Suppressor macrophage treated with lipopolysaccharide for 4 hours (primary cell): Measurements from ENCODE around the gene COL27A1.

Experiments used
- DNase-seq: peaks from one replicate; pipeline ENCODE4 v3.0.0-alpha.2; 2020

COL27A1 gene

DNA sequence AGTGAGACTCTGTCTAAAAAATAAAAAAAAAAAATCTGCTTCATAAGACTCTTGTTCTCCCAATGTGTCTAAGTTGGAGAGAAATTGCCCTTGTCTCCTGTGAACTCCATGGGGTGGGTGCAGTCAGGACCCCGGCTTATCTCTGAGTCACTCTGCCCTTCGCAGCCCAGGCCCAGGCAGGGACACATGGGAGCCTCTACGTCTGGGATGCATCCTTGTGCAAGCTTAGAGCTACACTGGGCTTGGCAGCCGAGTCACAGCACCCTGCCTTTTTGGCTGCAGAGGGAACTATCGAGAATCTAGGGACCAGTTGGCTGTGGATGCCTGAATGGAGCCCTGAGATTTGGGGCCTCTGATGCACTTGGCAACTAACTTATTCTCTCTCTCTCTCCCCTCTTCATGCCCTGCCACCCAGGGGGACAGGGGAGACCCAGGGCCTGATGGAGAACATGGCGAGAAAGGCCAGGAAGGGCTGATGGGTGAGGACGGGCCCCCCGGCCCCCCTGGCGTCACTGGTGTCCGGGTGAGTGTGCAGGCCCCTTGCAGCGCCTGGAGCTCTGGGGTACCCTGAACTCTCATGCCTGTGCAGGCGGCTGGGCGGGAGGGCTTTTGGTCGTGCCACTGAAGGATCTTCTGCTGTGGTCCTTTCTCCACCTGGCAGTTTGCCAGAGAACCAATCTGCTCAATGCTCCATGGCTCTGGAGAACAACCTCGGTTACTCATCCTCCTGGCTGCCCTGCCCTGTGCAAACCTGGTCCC is 120.1 kb downstream of the COL27A1 start:
- no peak for DNase-seq

DNA sequence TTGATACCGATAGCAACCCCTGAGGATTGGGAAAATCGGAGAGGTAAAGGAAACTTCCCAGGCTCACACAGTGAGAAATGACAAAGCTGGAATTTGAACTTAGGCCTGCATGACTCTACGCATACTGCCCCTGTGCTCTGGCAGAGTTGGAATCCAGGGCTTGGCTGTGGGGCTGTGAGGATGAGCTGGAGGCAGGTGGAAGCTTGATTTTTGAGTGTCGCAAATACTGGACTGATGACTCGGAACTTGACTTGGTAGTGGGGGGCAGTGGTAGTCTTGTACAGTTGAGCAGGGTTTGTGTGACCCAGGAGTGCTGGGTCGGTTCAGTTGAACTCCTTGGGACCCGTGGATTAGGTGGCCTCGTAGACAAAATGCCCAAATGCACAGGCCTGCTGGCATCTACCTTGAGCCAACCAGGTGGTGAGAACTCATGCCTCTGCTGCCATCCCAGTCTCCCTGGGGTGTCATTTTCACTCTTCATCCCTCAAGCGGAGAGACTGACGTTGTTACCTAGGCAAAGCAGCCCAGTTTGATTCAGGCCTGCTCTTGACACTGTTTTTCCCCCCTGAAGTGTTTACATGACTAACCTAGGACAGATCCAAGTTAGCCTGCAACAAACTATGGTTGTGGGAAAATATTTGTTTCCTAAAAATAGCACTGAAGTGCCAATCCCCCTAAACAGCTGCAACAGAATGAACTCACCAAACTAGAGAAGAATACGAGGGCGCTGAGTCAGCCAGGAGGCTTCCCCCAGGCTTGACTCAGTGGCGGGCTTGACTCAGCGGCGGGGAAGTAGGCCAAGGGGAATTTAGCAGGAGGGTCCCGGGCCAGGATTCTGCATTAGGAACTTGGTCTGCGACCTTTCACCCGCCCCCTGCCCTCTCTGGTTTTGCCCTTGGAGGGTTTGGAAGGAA is 121.8 kb downstream of the COL27A1 start:
- no peak for DNase-seq

DNA sequence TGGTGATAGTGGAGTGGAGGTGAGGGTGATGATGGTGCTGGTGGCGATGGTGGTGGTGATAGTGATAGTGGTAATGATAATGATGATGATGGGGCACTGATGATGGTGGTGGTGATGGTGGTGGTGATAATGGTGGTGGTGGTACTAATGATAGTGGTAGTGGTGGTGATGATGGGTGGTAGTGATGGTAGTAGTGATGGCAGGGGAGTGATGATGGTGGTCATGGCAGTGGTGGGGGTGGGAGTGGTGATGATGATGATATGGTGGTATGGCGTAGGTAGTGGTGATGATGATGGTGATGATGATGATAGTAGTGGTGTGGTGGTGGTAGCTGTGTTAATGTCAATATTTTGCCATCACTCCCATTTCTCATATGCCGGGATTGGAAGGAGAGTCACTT is 123.0 kb downstream of the COL27A1 start:
- no peak for DNase-seq

DNA sequence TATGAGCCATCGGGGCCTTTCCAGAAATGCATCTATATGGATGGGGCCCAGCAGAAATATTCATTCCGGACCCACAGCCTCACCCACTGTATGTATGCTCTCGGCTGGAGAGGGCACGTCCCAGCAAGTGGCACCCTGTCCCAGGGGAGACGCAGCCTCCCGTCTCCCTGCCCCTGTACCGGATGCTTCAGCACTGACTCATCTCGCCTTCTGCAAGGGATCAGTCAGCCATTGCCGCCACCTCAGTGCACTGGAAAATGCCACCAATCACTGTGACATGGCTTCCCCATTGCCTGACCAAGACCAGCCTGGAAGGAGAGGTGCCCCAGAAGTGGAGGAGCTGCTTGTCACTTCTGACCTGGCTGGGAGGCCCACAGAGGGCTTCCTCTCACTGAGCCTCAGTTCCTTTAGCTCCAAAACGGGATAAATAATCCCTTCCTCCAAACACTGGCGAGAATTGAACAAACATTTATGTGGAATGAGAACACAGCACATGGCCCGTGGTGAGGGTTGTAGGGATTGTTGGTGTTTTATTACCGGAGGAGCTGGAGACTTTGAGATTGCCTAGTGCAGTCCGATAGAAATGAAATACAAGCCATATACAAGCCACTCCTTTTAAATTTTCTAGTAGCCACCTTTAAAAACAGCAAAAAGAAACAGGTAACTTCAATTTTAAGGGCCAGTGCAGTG is 123.7 kb downstream of the COL27A1 start:
- DNase-seq, result no peak

DNA sequence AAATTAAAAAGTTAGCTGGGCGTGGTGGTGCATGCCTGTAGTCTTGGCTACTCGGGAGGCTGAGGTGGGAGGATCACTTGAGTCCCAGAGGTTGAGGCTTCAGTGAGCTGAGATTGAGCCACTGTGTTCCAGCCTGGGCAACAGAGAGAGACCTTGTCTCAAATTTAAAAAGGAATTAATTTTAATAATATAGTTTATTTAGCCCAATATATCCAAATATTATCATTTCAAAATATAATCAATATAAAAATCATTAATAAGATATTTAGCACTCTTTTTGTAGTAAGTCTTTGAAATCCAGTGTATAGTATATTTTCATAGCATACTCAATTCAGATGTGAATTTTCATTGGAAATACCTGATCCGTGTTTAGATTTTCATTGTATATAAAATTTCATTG is 124.4 kb downstream of the COL27A1 start:
- DNase-seq, result no peak

DNA sequence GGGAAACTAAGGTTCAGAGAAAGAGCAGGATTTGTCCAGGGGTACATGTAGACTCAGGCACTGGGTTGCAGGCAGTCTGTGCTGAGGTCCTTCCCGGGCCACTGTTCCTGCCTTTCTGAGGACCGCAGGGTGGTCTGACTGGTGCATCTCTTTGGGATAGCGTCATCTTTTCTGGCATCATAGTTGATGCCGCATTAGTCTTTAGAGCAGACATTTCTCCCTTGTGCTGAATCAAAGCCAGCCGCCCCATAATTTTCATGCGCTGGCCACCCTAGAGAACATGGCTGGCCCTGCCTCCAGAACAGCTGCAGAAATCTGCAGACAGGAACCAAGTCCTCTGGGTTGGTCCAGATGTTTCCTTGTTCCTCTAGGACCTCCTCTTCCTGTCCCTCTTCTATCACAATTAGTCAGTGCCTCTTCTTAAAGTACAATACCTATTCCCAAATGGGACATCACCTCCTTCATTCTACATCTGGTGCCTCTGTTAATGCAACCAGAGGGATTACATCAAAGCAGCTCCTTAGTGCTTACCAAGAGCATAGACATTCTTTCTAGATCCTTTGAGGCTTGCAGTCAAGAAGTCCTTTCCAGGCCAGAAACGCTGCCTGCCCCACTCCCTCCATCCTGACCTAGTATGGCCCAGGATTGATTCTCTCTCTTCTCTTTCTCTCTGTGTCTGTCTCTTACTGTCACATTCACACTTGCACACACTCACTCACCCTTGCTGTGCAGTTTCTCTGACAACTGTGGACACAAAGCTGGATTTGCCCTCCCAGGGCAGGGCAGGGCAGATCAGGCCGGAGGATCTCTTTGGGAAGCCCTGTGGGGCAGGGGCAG is 125.5 kb downstream of the COL27A1 start:
- no peak for DNase-seq

DNA sequence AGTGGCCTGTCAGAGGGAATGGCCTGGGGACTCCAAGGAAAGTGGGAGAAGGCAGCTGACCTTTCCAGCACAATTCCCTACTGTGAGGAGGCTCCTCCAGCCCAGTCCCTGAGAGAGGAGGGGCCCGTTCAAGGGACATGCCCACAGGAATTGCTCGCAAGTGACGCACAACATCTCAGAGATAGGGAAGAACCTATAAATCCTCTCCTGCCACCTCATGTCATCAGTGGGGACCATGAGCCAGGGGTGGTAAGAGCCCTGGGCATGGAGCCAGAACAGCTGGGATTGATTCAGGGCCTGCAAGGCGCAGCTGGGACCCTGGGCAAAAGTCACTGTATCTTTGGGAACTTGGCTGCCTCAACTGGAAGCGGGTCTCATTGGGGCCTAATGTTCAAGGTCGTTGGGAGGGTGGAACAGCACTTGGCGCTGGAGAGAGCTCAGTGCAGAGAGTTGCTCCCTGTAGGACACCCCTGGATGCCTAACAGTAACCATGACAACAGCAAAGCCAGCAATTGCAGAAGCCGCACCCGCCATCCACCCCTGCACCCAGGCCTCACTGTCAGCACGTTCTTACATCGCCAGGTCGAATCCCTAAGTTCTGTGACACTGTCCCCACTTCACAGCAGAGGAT is 126.3 kb downstream of the COL27A1 start:
- DNase-seq, result no peak

DNA sequence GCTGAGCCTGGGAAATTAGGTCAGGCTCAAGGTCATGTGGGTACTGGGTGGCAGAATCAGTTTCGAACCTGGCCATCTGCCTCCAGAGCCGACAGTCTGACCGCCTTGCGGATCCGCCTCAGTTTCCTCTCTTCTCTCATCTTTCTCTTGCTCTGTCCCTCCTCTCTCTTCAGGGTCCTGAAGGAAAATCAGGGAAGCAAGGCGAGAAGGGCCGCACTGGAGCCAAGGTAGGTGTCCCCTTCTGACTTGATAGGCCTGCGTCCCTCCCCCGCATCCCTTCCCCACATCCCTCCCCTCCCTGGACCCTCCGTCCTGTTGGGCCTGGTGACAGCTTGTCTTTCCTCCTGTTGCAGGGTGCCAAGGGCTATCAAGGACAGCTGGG is 126.8 kb downstream of the COL27A1 start:
- DNase-seq, result no peak

DNA sequence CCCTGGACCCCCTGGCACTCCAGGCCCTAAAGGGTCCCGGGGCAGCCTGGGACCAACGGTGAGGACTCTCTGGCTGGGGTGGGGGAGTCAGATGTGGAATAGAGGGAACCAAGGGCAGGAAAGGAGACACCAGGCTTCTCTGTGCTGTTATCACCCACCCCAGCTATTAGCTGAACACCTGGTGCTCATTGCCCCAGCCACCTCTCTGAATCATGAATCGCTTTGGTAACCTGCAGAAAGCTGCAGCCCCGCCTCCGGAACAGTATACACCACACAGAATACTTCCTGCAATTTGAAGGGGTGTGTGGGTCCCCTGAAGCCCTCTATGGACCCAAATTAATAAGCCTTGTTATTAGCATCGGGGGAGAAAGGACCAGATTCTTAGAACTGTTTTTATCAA is 127.2 kb downstream of the COL27A1 start:
- no peak for DNase-seq

DNA sequence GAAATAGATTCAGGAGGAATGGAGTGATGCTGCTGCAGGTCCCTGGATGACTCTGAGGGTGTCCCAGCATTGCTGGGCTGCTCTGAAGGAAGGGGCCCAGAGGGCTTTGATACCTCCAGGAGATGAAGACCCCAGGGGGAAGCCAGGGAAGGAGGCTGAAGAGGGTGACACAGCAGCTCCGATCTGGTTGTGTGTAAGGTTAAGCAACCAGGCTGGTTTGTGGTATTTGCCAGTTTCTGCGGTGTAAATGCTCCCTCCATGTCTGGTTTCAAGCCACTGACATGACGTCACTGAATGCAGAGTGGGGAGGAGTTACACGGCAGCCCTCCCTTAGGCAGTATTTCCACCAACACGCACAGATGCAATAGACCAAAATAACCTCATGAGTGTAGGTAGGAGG is 127.6 kb downstream of the COL27A1 start:
- DNase-seq, result peak; percentile 28

DNA sequence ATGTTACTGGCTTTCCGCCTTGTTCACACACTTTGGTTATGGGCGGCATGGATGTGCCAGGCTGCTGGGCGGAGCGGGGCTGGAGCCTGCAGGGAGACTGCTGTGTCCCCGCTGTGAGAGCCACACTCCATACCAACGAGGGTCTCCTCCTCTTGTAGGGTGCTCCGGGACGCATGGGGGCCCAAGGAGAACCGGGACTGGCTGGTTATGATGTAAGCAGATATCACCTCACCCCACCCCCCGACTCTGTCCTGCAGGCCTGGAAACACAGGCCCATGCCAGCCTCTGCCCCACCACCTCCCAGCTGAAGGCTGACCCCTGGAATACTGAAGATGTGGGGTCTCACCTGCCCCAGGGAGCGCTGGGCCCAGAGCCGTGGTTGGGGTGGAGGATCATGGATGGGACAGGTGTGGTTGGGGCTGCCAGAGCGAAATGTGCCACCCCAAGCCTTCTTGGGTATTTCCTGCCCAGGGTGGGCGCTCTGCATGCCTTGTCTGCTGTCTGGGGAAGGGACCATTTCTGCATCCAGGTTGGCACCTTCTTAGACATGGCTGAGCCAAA is 128.3 kb downstream of the COL27A1 start:
- no peak for DNase-seq

DNA sequence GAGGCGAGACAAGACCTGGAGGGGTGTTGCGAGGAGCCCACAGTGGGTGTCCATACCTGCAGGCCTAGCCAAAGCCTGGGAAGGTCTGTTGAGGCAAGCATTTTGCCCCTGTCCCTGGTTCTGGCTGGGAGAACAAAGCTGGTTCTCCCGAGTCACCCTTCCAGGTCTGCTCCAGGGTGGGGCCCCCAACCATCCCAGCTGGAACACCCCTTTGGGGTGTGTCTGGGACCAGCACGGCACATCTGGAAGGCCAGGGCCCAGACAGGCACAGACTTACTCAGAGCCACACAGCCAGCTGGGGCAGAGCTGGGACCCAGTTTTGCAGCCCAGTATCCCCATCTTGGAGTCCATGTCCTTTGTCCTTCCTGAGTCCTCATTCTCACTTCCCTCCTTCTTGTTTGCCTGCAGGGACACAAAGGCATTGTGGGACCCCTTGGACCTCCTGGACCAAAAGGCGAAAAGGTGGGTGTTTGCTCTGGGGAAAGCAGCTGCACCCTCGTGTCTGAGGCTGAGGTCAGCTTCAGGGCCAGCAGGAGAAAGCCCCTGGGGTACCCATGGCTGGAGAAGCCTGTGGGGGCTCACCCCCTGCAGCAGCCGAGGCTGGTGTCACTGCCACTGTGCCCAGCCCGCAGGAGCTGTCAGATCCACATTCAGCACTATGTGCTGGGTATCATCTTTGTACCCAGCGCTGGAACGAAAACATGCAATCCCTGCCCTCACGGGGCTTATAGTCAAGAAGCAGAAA is 129.2 kb downstream of the COL27A1 start:
- no peak for DNase-seq

DNA sequence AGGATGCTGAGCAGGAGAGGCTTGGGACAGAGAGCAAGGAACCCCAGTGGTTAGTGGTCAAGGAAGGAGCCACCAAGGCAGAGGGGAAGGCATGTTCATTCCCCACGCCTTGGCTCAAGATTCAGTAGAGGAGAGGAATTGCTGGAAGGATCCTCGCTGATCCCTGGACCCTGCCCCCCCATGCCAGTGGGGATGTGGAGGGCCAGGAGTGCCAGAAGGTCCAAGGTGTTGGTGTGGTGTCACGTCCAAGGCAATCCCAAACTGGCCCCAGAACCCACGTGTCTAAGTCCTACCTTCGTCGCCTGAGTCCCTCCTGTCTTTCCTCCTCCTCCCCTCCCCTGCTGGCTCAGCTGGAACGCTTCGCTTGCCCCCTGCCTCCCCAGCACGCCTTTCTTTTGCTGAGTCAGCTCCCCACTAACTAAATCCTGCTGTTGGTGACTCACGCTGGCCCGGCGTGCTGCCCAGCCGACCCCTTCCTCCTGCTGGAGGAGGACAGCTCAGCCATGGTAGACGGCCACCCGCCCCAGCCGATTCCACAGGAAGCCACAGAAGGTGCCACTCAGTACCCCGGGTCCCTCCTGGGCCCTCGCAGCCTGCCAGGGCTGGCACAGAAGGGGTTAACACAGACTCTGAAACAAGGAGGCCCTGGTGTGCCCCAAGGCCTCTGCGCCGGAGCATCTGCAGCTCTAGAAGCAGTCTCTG is 130.0 kb downstream of the COL27A1 start:
- DNase-seq, result peak; percentile 35

DNA sequence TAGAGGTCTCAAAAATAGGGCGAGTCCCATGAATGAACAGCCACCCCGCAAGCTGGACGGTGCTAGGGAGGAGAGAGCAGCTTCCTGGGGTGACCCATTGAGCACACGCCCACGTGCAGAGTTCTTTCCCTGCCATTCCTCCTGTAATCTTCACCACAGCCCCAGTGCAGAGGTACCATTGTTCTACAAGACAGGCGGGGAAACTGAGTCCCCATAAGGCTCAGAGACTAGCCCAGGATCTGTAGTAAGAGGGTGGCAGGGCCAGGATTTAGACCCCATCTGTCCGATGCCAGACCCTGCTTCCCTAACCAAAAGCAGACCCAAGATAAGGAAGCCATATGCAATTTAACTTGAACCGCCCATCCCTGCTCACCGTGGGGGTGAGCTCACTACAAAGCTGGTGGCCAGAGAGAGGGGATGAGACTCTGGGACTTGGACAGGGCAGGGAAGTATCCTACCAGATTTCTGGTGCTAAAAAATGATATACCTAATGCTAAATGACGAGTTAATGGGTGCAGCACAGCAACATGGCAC is 130.9 kb downstream of the COL27A1 start:
- DNase-seq, result no peak

DNA sequence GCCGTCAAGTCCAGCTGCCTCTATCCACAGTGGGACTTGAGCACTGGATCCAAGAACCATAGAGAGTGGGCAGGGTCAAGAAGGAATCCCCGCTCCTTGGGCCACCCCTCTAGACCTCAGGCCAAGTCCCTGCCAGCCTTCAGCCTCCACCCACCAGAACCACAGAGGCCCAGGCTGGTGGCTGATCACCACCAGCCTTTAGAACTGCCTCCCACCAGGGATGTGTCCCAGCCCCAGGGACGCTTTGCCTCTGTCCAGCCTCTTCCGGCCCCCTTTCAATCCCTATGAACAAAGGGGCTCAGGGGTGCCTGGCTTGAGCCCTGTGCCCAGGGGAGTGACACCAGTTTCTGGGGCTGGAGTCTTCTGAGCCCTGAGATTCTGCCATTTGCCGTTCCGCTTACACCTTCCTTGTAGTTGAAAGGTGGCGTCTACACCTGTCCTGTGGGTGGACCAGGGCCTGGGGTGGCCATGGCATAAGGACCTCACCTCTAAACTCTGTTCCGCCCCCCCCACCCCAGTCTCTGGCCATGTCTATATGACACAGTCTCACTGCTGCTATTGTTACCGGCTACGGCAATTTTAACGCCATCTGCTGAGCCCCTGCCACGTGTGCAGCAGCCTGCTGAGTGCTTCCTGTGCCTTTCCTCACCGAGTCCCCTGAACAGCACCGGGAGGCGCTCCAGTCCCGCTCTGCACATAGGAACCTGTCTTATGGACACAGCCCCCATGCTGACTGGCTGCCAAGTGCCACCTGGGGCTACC is 131.8 kb downstream of the COL27A1 start:
- no peak for DNase-seq

DNA sequence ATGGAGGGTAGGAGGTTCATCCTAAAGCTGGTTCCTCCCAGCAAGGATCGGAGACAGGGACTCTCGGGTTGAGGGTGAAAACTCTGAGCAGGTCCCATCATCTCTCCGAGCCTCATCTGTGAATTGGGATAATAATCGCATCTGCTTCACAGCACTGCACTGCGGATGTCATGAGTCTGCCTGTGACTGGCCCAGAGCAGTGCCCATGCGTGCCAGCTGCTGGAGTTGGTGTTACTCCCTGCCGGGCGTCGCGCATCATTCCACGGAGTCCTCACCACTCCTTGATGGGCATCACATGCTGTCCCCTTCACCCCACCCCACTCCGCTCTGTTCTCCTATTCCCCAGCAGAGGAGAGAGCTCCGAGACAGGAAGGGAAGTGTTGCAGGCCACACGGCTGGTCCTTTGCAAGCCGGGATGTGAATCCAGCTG is 132.4 kb downstream of the COL27A1 start:
- DNase-seq, result no peak

DNA sequence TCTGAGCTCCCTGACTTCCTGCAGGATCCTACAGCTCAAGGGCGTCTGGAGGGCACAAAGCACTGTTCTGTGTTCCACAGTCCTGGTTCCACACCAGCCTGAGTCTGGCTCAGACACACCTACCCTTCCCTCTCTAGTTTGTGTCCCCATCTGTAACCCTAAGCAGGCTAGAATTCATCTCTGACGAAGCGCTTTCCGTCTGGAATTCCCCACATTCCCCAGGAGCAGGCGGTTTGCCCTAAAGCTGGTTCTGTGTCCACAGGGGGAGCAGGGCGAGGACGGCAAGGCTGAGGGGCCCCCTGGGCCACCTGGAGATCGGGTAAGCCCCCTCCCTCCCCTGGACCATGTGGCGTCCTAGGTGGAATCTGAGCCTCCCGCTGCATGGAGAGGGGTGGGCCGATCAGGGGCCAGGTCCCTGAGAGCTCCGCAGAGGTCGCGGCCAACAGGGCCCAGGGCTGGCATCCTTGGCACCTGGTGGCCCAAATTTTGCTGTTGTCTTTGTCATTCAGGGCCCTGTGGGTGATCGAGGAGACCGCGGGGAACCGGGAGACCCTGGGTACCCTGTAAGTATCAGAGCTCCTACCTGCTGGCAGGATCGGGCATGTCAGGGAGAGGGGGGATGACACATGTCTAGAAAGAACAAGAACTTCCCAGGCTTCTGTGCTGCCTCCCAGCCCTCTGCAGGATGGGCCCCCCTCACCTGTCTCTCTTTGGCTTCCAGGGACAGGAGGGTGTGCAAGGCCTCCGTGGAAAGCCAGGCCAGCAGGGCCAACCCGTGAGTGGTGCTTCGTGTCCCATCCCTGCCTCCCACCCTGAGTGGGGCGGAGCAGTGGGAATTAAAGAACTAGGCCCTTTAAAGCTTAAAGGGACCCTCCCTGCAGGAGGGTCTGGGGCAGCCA is 133.1 kb downstream of the COL27A1 start:
- no peak for DNase-seq

DNA sequence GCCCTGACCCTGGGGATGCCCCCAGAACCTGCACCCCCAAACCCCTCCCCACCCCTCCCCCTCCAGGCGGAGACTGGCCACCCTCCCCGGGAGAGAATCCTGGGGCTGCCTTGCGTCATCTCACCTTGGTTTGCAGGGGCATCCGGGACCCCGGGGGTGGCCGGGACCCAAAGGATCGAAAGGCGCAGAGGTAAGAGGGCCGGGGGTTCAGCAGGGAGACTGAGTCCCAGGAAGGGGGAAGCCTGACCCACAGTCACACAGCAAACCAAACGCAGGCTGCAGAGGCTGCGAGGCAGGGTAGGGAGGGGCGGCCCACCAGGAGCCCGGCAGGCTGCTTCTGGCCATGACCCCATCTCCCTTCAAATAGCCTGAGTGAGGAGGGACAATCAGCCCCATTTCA is 133.8 kb downstream of the COL27A1 start:
- DNase-seq, result no peak
